HG03521 (cell line): ENCODE results near the gene SHISA9.

Experiments
- ATAC-seq: cut with Tn5 transposase; IDR thresholded peaks from one replicate; pipeline ENCODE4 v1.9.1; 2021; ENCODE audit warnings: mild to moderate bottlenecking, moderate library complexity; ENCODE audit not compliant: unreplicated experiment

The SHISA9 gene

GRCh38 chr16:13012601-13013000, 111.2 kb downstream of the SHISA9 start:
- ATAC-seq: no peak

GRCh38 chr16:13013043-13013442, 111.6 kb downstream of the SHISA9 start:
- no peak for ATAC-seq

GRCh38 chr16:13014476-13014875, 113.1 kb downstream of the SHISA9 start:
- ATAC-seq: no peak

GRCh38 chr16:13018026-13018425, 116.6 kb downstream of the SHISA9 start:
- ATAC-seq: no peak

- no peak for ATAC-seq
These were observed 120.6 kb downstream of the SHISA9 start for GRCh38 chr16:13021996-13022395.

GRCh38 chr16:13029786-13030185, 128.4 kb downstream of the SHISA9 start:
- no peak for ATAC-seq

- no peak for ATAC-seq
These were observed 129.4 kb downstream of the SHISA9 start for GRCh38 chr16:13030769-13031168.

GRCh38 chr16:13032911-13033310, 131.5 kb downstream of the SHISA9 start:
- ATAC-seq: no peak

GRCh38 chr16:13036600-13036999, 135.2 kb downstream of the SHISA9 start:
- no peak for ATAC-seq

- ATAC-seq: no peak
These were observed 137.2 kb downstream of the SHISA9 start for GRCh38 chr16:13038591-13038990.

GRCh38 chr16:13039526-13039925, 138.1 kb downstream of the SHISA9 start:
- ATAC-seq: no peak

GRCh38 chr16:13041180-13041579, 139.8 kb downstream of the SHISA9 start:
- ATAC-seq: no peak

- no peak for ATAC-seq
These were observed 140.4 kb downstream of the SHISA9 start for GRCh38 chr16:13041646-13042290.

- no peak for ATAC-seq
These were observed 140.9 kb downstream of the SHISA9 start for GRCh38 chr16:13042291-13042685.

- no peak for ATAC-seq
These were observed 144.8 kb downstream of the SHISA9 start for GRCh38 chr16:13046061-13046821.

GRCh38 chr16:13047276-13047675, 145.9 kb downstream of the SHISA9 start:
- ATAC-seq: no peak

- no peak for ATAC-seq
These were observed 148.3 kb downstream of the SHISA9 start for GRCh38 chr16:13049688-13050087.

- no peak for ATAC-seq
These were observed 151.0 kb downstream of the SHISA9 start for GRCh38 chr16:13052431-13052830.

GRCh38 chr16:13055480-13055879, 154.1 kb downstream of the SHISA9 start:
- ATAC-seq: no peak

- ATAC-seq: no peak
These were observed 155.2 kb downstream of the SHISA9 start for GRCh38 chr16:13056607-13057006.

GRCh38 chr16:13060932-13061331, 159.5 kb downstream of the SHISA9 start:
- no peak for ATAC-seq

GRCh38 chr16:13061691-13062090, 160.3 kb downstream of the SHISA9 start:
- ATAC-seq: no peak

GRCh38 chr16:13062219-13062618, 160.8 kb downstream of the SHISA9 start:
- no peak for ATAC-seq
